Liver (tissue), 9 donors: ENCODE results near the gene THRB. TPM values are rescaled to one million over a fixed set of nuclear protein-coding genes. Genes with fewer than 3 reads are reported as not detected.

Experiments used
- DNase-seq: peaks from one replicate; pipeline ENCODE4 v3.0.0-alpha.2; 2017; ENCODE audit warnings: low spot score
- H3K27ac ChIP-seq, 2 donors: one replicate each; pipeline ENCODE4 v1.7.0; 2013; ENCODE audit warnings: inconsistent platforms in 2 of 2, low read length in 2 of 2, control low read depth in 1 of 2, low read depth in 1 of 2, mild to moderate bottlenecking in 1 of 2
- H3K27me3 ChIP-seq, 4 donors: one replicate each; pipeline versions ENCODE4 v1.6.1 to v1.7.0; 2013; ENCODE audit warnings: low read length in 3 of 4, inconsistent platforms in 1 of 4, mild to moderate bottlenecking in 1 of 4, moderate library complexity in 1 of 4; ENCODE audit not compliant: control insufficient read depth in 4 of 4, insufficient read depth in 4 of 4
- H3K36me3 ChIP-seq, 4 donors: one replicate each; pipeline versions ENCODE4 v1.6.1 to v1.7.0; 2013; ENCODE audit warnings: low read length in 3 of 4, mild to moderate bottlenecking in 3 of 4, low read depth in 1 of 4, moderate library complexity in 1 of 4; ENCODE audit not compliant: control insufficient read depth in 4 of 4, insufficient read depth in 3 of 4
- H3K4me1 ChIP-seq, 4 donors: one replicate each; pipeline versions ENCODE4 v1.6.1 to v1.7.0; 2013; ENCODE audit warnings: low read length in 3 of 4, mild to moderate bottlenecking in 3 of 4, moderate library complexity in 1 of 4; ENCODE audit not compliant: control insufficient read depth in 4 of 4, insufficient read depth in 4 of 4
- H3K4me3 ChIP-seq, 3 donors: one replicate each; pipeline versions ENCODE4 v1.6.1 to v1.7.0; 2013; ENCODE audit warnings: low read length in 3 of 3, control low read depth in 1 of 3, low read depth in 1 of 3, mild to moderate bottlenecking in 1 of 3
- H3K9ac ChIP-seq, 2 donors: one replicate each; pipeline ENCODE4 v1.7.0; 2013; ENCODE audit warnings: low read length in 2 of 2, mild to moderate bottlenecking in 2 of 2, moderate library complexity in 2 of 2, control low read depth in 1 of 2, low read depth in 1 of 2
- H3K9me3 ChIP-seq, 4 donors: one replicate each; pipeline versions ENCODE4 v1.6.1 to v1.7.0; 2013; ENCODE audit warnings: low read length in 3 of 4; ENCODE audit not compliant: control insufficient read depth in 4 of 4
- CTCF ChIP-seq: fragments of 150-350 bp; IDR thresholded peaks from 2 replicates; pipeline ENCODE4 v1.5.1; 2017; ENCODE audit warnings: improper control_type of control experiment, low read depth, low read length; ENCODE audit not compliant: missing input control
- EGR1 ChIP-seq, 2 donors: IDR thresholded peaks; 2 replicates each; pipeline ENCODE4 v1.6.1; 2016 to 2018; ENCODE audit warnings: antibody characterized with exemption in 2 of 2, low read depth in 2 of 2
- FOXA1 ChIP-seq: IDR thresholded peaks from 2 replicates; pipeline ENCODE4 v1.6.1; 2016; ENCODE audit warnings: antibody characterized with exemption
- GABPA ChIP-seq, 2 donors: IDR thresholded peaks in 1 of 2; conservative IDR thresholded peaks in 1 of 2; 2 replicates each; pipeline ENCODE4 v1.6.1; 2016; ENCODE audit warnings: antibody characterized with exemption in 2 of 2, mild to moderate bottlenecking in 1 of 2, moderate library complexity in 1 of 2
- HNF4A ChIP-seq, 2 donors: conservative IDR thresholded peaks; 2 replicates each; pipeline ENCODE4 v1.6.1; 2016; ENCODE audit warnings: antibody characterized with exemption in 2 of 2, mild to moderate bottlenecking in 2 of 2
- JUND ChIP-seq, 2 donors: IDR thresholded peaks; 2 replicates each; pipeline ENCODE4 v1.6.1; 2016; ENCODE audit warnings: antibody characterized with exemption in 2 of 2
- NR2F2 ChIP-seq: IDR thresholded peaks from 2 replicates; pipeline ENCODE4 v1.6.1; 2016; ENCODE audit warnings: antibody characterized with exemption
- RAD21 ChIP-seq, 2 donors: IDR thresholded peaks; 2 replicates each; pipeline ENCODE4 v1.6.1; 2016; ENCODE audit warnings: antibody characterized with exemption in 2 of 2, mild to moderate bottlenecking in 2 of 2
- REST ChIP-seq: IDR thresholded peaks from 2 replicates; pipeline ENCODE4 v1.6.1; 2016; ENCODE audit warnings: antibody characterized with exemption, mild to moderate bottlenecking
- RXRA ChIP-seq, 2 donors: IDR thresholded peaks; 2 replicates each; pipeline ENCODE4 v1.6.1; 2017 to 2018; ENCODE audit warnings: antibody characterized with exemption in 2 of 2, mild to moderate bottlenecking in 1 of 2
- SP1 ChIP-seq: IDR thresholded peaks from 2 replicates; pipeline ENCODE4 v1.6.1; 2018; ENCODE audit warnings: antibody characterized with exemption, mild to moderate bottlenecking
- YY1 ChIP-seq: IDR thresholded peaks from 2 replicates; pipeline ENCODE4 v1.6.1; 2016; ENCODE audit warnings: antibody characterized with exemption, mild to moderate bottlenecking
- WGBS: extraction: QIAGEN DNeasy Blood & Tissue Kit; methylation state at CpG from one replicate; pipeline ENCODE4 v1.1.7; 2013; 5-methylcytosine and 5-hydroxymethylcytosine counted together
- polyA plus RNA-seq, 2 donors: library from polyadenylated mRNA; stranded (reverse) in 1 of 2; unstranded in 1 of 2; fragments of 200-250 nt in 1 of 2; fragments of >200 nt in 1 of 2; fragmentation: Nextera tagmentation in 1 of 2; extraction: Ambion mirVana in 1 of 2; gene quantifications; one replicate each; pipeline versions ENCODE4 v1.2.1 to v1.2.3, GENCODE V29; 2013 to 2015
- total RNA-seq, 2 donors: library from RNA; depleted of rRNA; stranded (reverse); fragments of >200 nt; gene quantifications; one replicate each; pipeline ENCODE4 v1.2.3, GENCODE V29; 2014
- TF ChIP-seq, protein P1 (sequence below): IDR thresholded peaks from 2 replicates; pipeline ENCODE4 v1.6.1; 2016; ENCODE audit warnings: antibody characterized with exemption
- TF ChIP-seq, protein P2 (sequence below): IDR thresholded peaks from 2 replicates; pipeline ENCODE4 v1.6.1; 2016; ENCODE audit warnings: antibody characterized with exemption
- TF ChIP-seq, protein P3 (sequence below): IDR thresholded peaks from 2 replicates; pipeline ENCODE4 v1.6.1; 2016; ENCODE audit warnings: antibody characterized with exemption
- donor health status: healthy.
- donor health status: healthy.
- donor health status: healthy.
- donor health status: healthy.
- donor health status: healthy.

The THRB gene
- total and polyA plus RNA-seq, 4 donors: 5.9 to 23.9 (median 9.3) TPM

DNA sequence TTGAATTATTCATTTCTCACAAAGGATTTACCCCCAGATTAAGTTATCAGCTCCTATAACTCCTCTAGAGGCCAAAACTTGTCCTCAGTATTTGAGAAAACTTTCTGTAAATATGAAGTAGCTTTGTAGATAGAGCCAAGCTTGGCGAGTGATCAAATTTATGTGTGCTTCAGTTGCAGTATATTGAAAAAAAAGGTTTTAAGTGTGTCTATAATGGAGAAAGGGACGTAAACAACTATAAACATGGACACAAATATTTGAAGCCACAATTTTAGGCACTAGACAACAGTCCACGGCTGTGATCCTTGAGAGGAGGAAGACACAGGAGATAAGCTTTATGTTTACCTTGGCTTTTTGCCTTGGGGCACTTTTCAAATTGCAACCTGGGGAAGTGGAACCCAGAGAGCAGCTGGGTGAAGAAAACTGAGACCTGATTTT is 118.7 kb downstream of the THRB start:
- Histone ChIP-seq H3K9me3 (no peaks in the 10 kb centered on the region), H3K27ac (peak overlapping the region; percentile 72 to 80), H3K4me1 (peaks cover 3 to 37% (median 11%) of the 10 kb centered on the region in 4 donors), H3K36me3 (peaks cover 0 to 2% (median 0%) of the 10 kb centered on the region in 4 donors), H3K27me3 (no peaks in the 10 kb centered on the region), H3K9ac (no peak overlapping the region), H3K4me3 (no peak overlapping the region)
- no peak for DNase-seq
- WGBS: 21% methylated on average over 3 of the region's 3 CpGs
- TF ChIP-seq CTCF: no peak
- TF ChIP-seq RXRA (IDR thresholded peaks at IDR 0.05): no peak
- TF ChIP-seq NR2F2: no peak
- TF ChIP-seq RAD21 (IDR thresholded peaks at IDR 0.05): peak in 1 of 2 donors; percentile 13
- peak; percentile 11 to 30 for TF ChIP-seq HNF4A (conservative IDR thresholded peaks at IDR 0.05)
- TF ChIP-seq, protein P1, sequence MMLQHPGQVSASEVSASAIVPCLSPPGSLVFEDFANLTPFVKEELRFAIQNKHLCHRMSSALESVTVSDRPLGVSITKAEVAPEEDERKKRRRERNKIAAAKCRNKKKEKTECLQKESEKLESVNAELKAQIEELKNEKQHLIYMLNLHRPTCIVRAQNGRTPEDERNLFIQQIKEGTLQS: no peak
- TF ChIP-seq JUND (IDR thresholded peaks at IDR 0.05): peak in 1 of 2 donors; percentile 30
- TF ChIP-seq REST: peak; percentile 17
- TF ChIP-seq EGR1 (IDR thresholded peaks at IDR 0.05; ENCODE audit: low read depth in 2 of 2): no peak
- TF ChIP-seq FOXA1: peak; percentile 6
- no peak for TF ChIP-seq YY1
- TF ChIP-seq, protein P2, sequence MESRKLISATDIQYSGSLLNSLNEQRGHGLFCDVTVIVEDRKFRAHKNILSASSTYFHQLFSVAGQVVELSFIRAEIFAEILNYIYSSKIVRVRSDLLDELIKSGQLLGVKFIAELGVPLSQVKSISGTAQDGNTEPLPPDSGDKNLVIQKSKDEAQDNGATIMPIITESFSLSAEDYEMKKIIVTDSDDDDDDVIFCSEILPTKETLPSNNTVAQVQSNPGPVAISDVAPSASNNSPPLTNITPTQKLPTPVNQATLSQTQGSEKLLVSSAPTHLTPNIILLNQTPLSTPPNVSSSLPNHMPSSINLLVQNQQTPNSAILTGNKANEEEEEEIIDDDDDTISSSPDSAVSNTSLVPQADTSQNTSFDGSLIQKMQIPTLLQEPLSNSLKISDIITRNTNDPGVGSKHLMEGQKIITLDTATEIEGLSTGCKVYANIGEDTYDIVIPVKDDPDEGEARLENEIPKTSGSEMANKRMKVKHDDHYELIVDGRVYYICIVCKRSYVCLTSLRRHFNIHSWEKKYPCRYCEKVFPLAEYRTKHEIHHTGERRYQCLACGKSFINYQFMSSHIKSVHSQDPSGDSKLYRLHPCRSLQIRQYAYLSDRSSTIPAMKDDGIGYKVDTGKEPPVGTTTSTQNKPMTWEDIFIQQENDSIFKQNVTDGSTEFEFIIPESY: no peak

GRCh38 chr3:24374801-24375200 is 119.8 kb downstream of the THRB start:
- Histone ChIP-seq H3K27me3 (no peaks in the 10 kb centered on the region), H3K9me3 (no peaks in the 10 kb centered on the region), H3K9ac (no peak overlapping the region), H3K4me3 (no peak overlapping the region), H3K4me1 (peaks cover 2 to 37% (median 11%) of the 10 kb centered on the region in 4 donors), H3K27ac (no peak overlapping the region), H3K36me3 (peaks cover 0 to 2% (median 0%) of the 10 kb centered on the region in 4 donors)
- no peak for DNase-seq
- 23% methylated on average over 1 of the region's 1 CpG for WGBS
- TF ChIP-seq EGR1 (IDR thresholded peaks at IDR 0.05; ENCODE audit: low read depth in 2 of 2) (no peak), HNF4A (conservative IDR thresholded peaks at IDR 0.05) (no peak), RXRA (IDR thresholded peaks at IDR 0.05) (no peak), FOXA1 (no peak), YY1 (no peak), SP1 (no peak), RAD21 (IDR thresholded peaks at IDR 0.05) (no peak), CTCF (no peak), NR2F2 (no peak), GABPA (IDR thresholded peaks at IDR 0.05 in 1 of 2, conservative IDR thresholded peaks at IDR 0.05 in 1 of 2) (no peak)
- TF ChIP-seq, protein P1: no peak
- TF ChIP-seq, protein P2: no peak
- TF ChIP-seq, protein P3, sequence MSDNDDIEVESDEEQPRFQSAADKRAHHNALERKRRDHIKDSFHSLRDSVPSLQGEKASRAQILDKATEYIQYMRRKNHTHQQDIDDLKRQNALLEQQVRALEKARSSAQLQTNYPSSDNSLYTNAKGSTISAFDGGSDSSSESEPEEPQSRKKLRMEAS: no peak
